Mammary epithelial cell (primary cell): Measurements from ENCODE around the gene CNNM3.

Source experiments
- CTCF ChIP-seq, 2 donors: IDR thresholded peaks in 1 of 2; conservative IDR thresholded peaks in 1 of 2; 2 replicates each; pipeline ENCODE4 v1.5.1; 2011 to 2012; ENCODE audit warnings: inconsistent platforms in 2 of 2, low read length in 2 of 2, mild to moderate bottlenecking in 2 of 2, control low read depth in 1 of 2, low read depth in 1 of 2; ENCODE audit not compliant: insufficient read depth in 1 of 2; ENCODE audit errors: extremely low read depth in 1 of 2
- EZH2 ChIP-seq: IDR thresholded peaks from 2 replicates; pipeline ENCODE4 v1.6.1; 2012; ENCODE audit warnings: low read length, inconsistent platforms, borderline replicate concordance

DNA sequence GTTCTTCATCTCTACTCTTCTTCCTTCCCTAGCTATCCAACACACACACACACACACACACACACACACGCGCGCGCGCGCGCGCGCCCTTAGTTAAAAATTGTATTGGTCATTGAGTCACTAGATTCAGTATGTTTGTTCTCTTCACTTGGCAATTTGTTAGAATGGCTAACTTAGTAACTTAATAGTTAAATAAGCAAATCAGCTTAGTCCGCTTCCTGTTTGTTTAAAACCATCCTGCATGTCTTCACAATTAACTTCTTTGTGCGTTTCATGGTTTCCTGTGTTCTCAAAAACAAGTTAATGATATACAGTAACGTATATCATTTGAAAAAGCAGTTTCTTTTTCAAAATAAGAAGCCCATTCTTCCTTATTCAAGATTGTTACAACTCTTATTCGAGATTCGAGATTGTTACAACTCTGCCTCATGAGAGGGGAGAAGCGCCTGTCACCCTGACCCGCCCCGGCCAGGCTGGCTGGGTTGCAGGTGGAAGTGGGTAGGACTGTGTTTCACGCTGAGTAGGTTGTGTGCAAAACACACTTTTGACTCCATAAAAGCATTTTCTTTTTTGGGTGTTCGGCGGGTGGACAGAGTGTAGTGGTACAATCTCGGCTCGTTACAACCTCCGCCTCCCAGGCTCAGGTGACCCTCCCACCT, 9.5 kb upstream of the CNNM3 start:
- TF ChIP-seq EZH2 (no peak), CTCF (conservative IDR thresholded peaks at IDR 0.05 in 1 of 2, IDR thresholded peaks at IDR 0.05 in 1 of 2; ENCODE audit: extremely low read depth in 1 of 2, insufficient read depth in 1 of 2, low read depth in 1 of 2, low read length in 2 of 2) (no peak)
